Measurements from ENCODE around the gene USP54.
"Not testable (repeated sequence)": the region's sequence is repeated elsewhere in the genome, so short reads cannot be mapped to it uniquely, and the experiment has no call there.

Gene USP54

DNA sequence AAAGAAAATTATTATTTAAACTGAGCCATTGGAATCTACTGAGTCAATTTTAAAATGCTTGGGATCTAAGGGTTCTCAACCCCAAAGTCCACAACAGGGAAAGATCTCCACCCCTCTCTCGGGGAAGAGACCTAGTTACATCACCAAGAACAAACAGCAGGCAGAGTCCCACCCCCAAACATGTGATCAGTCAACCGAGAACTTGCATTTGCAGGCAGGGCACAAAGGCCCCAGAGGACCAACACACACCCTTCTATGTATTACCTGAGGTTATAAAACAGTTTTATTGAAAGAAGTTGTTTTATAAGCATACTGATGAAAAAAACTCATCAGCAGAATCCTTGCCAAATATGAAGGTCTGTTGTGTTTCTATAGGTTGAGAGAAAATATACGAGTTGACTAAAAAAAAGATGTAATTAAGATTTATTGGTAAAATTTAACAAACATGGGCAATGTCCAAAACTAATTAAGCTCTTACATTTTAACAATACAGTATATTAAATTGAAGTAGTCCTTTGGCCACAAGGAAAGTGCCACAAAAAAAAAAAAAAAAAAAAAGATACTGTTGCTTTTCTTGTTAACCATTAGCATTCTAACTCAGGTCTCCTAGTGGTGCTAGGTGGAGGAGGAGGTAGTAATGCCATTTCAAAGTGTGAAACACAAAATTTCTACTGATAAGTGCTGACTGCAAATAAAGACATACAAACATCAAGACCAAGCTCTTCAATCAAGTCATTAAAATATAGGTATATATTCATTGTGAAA lies 975 bp upstream of the USP54 start:
- Histone ChIP-seq H3K9me3 (ENCODE audit: control insufficient read depth, low read length) (no peaks in the 10 kb centered on the region), H3K27ac (ENCODE audit: insufficient read depth, low read length, poor library complexity, severe bottlenecking) (no peak overlapping the region), H3K27me3 (replicated peaks; ENCODE audit: control insufficient read depth, insufficient read depth, low read length, poor library complexity, severe bottlenecking) (no peaks in the 10 kb centered on the region), H3K4me1 (ENCODE audit: control insufficient read depth, insufficient read depth, low read length, poor library complexity, severe bottlenecking) (peaks cover 5% of the 10 kb centered on the region), H3K36me3 (ENCODE audit: control insufficient read depth, insufficient read depth, low read length) (no peaks in the 10 kb centered on the region), H3K4me3 (ENCODE audit: insufficient read depth, low read depth, low read length, poor library complexity, severe bottlenecking) (peak overlapping the region; percentile 2)
- no peak for DNase-seq

DNA sequence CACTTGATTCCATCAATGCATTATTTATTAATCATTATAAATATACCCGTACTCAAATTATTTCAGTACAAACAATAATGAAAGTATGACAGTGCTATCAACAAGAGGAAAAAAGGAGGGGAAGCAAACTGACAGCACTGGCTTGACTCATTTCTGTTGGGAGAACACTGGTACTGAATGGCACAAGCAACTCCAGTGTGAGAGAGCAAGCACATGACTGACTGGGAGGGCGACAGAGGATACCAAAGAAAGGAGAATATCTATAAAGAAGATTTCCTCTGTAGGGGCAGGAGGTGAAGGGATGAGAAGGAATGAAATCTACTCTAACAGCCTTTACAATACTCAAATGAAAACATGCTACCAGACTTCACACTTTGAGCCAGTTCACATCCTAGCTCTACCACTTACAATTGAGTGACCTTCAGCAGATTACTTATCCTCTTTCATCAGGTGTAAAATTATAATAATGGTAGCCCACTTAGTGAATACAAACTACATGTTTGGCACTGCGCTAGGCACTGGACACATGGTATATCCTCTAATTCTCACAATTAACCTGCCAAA lies 1.5 kb downstream of the USP54 start:
- DNase-seq, result no peak
- Histone ChIP-seq H3K4me3 (ENCODE audit: insufficient read depth, low read depth, low read length, poor library complexity, severe bottlenecking) (no peak overlapping the region), H3K9me3 (ENCODE audit: control insufficient read depth, low read length) (no peaks in the 10 kb centered on the region), H3K4me1 (ENCODE audit: control insufficient read depth, insufficient read depth, low read length, poor library complexity, severe bottlenecking) (peaks cover 5% of the 10 kb centered on the region), H3K27me3 (replicated peaks; ENCODE audit: control insufficient read depth, insufficient read depth, low read length, poor library complexity, severe bottlenecking) (no peaks in the 10 kb centered on the region), H3K36me3 (ENCODE audit: control insufficient read depth, insufficient read depth, low read length) (no peaks in the 10 kb centered on the region), H3K27ac (ENCODE audit: insufficient read depth, low read length, poor library complexity, severe bottlenecking) (no peak overlapping the region)

DNA sequence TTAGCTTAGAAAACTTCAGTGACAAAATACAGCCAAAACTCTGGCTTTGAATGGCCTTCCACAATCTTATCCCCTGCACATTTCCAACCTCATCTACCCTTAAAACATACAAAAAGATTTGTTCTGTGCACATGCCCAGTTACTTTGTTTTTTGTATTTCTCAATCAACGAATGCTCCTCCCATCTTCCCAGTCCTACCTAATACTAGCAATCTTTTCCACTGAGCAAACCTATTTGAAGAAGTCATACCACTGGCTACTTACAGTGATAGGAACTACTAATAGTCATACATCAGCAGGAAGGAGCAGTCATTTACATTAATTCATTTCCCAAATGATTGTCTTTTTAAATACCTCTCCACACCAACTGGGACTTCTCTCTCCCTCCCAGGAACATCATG lies 2.5 kb downstream of the USP54 start:
- Histone ChIP-seq H3K4me1 (ENCODE audit: control insufficient read depth, insufficient read depth, low read length, poor library complexity, severe bottlenecking) (peaks cover 5% of the 10 kb centered on the region), H3K36me3 (ENCODE audit: control insufficient read depth, insufficient read depth, low read length) (no peaks in the 10 kb centered on the region), H3K27me3 (replicated peaks; ENCODE audit: control insufficient read depth, insufficient read depth, low read length, poor library complexity, severe bottlenecking) (no peaks in the 10 kb centered on the region), H3K27ac (ENCODE audit: insufficient read depth, low read length, poor library complexity, severe bottlenecking) (no peak overlapping the region), H3K9me3 (ENCODE audit: control insufficient read depth, low read length) (no peaks in the 10 kb centered on the region), H3K4me3 (ENCODE audit: insufficient read depth, low read depth, low read length, poor library complexity, severe bottlenecking) (no peak overlapping the region)
- DNase-seq, result no peak

DNA sequence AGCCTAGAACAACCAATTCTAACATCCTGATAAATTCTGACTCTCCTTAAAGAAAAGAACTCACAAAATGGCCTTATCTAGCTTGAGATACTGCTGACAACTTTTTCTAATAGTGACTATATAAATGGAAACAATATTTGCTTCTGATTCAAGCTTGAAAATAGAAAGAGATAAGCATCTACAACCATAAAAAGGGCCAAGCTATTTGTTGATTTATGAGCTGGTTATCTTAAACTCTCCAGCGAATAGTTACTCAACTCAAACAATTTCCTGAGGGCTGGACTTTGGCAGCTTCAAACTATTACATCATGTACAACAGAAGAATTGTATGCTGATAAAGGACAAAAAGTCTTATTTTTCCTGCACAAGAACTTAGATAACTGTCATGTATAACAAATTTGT lies 4.6 kb downstream of the USP54 start:
- Histone ChIP-seq H3K36me3 (ENCODE audit: control insufficient read depth, insufficient read depth, low read length) (no peaks in the 10 kb centered on the region), H3K27me3 (replicated peaks; ENCODE audit: control insufficient read depth, insufficient read depth, low read length, poor library complexity, severe bottlenecking) (no peaks in the 10 kb centered on the region), H3K4me1 (ENCODE audit: control insufficient read depth, insufficient read depth, low read length, poor library complexity, severe bottlenecking) (no peaks in the 10 kb centered on the region), H3K4me3 (ENCODE audit: insufficient read depth, low read depth, low read length, poor library complexity, severe bottlenecking) (no peak overlapping the region), H3K27ac (ENCODE audit: insufficient read depth, low read length, poor library complexity, severe bottlenecking) (no peak overlapping the region), H3K9me3 (ENCODE audit: control insufficient read depth, low read length) (no peaks in the 10 kb centered on the region)
- DNase-seq, result no peak

DNA sequence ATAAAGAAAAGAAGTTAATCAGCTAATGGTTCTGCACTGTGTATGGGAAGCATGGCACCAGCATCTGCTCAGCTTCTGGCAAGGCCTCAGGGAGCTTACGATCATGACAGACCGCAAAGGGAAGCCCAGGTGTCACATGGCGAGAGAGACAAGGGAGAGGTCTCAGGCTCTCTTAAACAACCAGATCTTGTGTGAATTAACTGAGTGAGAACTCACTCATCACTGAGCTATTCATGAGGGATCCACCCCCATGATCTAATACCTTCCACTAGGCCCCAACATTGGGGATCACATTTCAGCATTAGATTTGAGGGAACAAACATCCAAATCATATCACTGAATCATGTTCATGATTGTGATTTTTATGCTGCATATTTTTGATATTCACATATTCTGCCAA lies 5.8 kb downstream of the USP54 start:
- Histone ChIP-seq H3K4me1 (ENCODE audit: control insufficient read depth, insufficient read depth, low read length, poor library complexity, severe bottlenecking) (no peaks in the 10 kb centered on the region), H3K4me3 (ENCODE audit: insufficient read depth, low read depth, low read length, poor library complexity, severe bottlenecking) (no peak overlapping the region), H3K27me3 (replicated peaks; ENCODE audit: control insufficient read depth, insufficient read depth, low read length, poor library complexity, severe bottlenecking) (no peaks in the 10 kb centered on the region), H3K36me3 (ENCODE audit: control insufficient read depth, insufficient read depth, low read length) (no peaks in the 10 kb centered on the region), H3K9me3 (ENCODE audit: control insufficient read depth, low read length) (no peaks in the 10 kb centered on the region), H3K27ac (ENCODE audit: insufficient read depth, low read length, poor library complexity, severe bottlenecking) (no peak overlapping the region)
- no peak for DNase-seq

DNA sequence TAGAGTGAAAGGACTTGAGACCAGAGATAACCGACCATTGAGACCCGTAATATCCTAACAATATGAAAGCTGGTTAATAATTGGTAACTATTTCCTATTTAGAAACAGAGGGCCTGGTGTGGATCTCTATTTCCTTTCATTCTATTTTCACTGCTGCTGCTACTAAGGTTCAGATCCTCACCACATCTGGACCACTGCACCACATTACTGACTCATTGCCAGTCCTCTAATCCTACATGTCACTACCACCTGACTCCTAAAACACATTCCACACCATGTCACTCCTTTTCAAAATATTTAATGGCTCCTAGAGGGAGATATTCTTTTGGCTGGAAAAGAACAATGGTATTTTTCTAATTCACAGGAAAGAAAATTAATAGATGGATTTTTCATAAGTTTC lies 6.4 kb downstream of the USP54 start:
- Histone ChIP-seq H3K27ac (ENCODE audit: insufficient read depth, low read length, poor library complexity, severe bottlenecking) (no peak overlapping the region), H3K27me3 (replicated peaks; ENCODE audit: control insufficient read depth, insufficient read depth, low read length, poor library complexity, severe bottlenecking) (no peaks in the 10 kb centered on the region), H3K4me1 (ENCODE audit: control insufficient read depth, insufficient read depth, low read length, poor library complexity, severe bottlenecking) (no peaks in the 10 kb centered on the region), H3K9me3 (ENCODE audit: control insufficient read depth, low read length) (no peaks in the 10 kb centered on the region), H3K4me3 (ENCODE audit: insufficient read depth, low read depth, low read length, poor library complexity, severe bottlenecking) (no peak overlapping the region), H3K36me3 (ENCODE audit: control insufficient read depth, insufficient read depth, low read length) (no peaks in the 10 kb centered on the region)
- DNase-seq, result no peak

DNA sequence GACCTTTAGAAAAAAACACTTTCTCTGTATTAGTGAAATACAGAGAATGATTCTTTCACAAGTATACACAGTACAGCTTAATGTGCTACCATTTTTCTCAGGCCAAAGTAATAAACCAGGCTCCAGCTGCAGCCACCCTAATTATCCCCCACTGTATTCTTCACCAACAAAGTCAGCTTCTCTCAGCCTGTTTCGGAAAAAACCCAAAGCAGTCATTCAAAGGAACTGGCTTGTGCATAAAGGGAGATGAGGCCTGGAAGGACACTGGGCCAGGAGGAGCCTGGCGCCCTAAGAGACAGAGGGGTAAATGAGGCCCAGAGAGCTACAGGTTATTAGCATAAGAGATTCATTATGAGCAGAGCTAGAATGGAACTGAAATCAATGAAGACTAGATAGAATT lies 9.2 kb downstream of the USP54 start:
- no peak for DNase-seq
- H3K27ac ChIP-seq (ENCODE audit: insufficient read depth, low read length, poor library complexity, severe bottlenecking), result no peak overlapping the region

DNA sequence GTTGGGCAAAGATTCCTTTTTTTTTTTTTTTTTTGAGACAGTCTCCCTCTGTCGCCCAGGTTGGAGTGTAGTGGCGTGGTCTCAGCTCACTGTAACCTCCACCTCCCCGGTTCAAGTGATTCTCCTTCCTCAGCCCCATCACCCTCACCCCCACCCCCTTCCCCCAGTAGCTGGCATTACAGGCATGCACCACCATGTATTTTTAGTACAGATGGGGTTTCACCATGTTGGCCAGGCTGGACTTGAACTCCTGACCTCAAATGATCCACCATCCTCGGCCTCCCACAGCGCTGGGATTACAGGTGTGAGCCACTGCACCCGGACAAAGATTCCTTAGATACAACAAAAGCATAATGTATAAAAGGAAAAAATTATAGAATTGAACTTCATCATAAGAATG lies 12.2 kb downstream of the USP54 start:
- not testable (repeated sequence) for DNase-seq; H3K9me3 ChIP-seq (ENCODE audit: control insufficient read depth, low read length); H3K4me3 ChIP-seq (ENCODE audit: insufficient read depth, low read depth, low read length, poor library complexity, severe bottlenecking); H3K27me3 ChIP-seq (replicated peaks; ENCODE audit: control insufficient read depth, insufficient read depth, low read length, poor library complexity, severe bottlenecking); H3K36me3 ChIP-seq (ENCODE audit: control insufficient read depth, insufficient read depth, low read length); H3K4me1 ChIP-seq (ENCODE audit: control insufficient read depth, insufficient read depth, low read length, poor library complexity, severe bottlenecking); H3K27ac ChIP-seq (ENCODE audit: insufficient read depth, low read length, poor library complexity, severe bottlenecking)

More for the DNA sequence above, 9.2 kb downstream of the USP54 start:
- no peaks in the 10 kb centered on the region for H3K9me3 ChIP-seq (ENCODE audit: control insufficient read depth, low read length)
- H3K4me1 ChIP-seq (ENCODE audit: control insufficient read depth, insufficient read depth, low read length, poor library complexity, severe bottlenecking), result no peaks in the 10 kb centered on the region
- H3K36me3 ChIP-seq (ENCODE audit: control insufficient read depth, insufficient read depth, low read length), result no peaks in the 10 kb centered on the region
- no peak overlapping the region for H3K4me3 ChIP-seq (ENCODE audit: insufficient read depth, low read depth, low read length, poor library complexity, severe bottlenecking)
- H3K27me3 ChIP-seq (replicated peaks; ENCODE audit: control insufficient read depth, insufficient read depth, low read length, poor library complexity, severe bottlenecking), result no peaks in the 10 kb centered on the region

DNA sequence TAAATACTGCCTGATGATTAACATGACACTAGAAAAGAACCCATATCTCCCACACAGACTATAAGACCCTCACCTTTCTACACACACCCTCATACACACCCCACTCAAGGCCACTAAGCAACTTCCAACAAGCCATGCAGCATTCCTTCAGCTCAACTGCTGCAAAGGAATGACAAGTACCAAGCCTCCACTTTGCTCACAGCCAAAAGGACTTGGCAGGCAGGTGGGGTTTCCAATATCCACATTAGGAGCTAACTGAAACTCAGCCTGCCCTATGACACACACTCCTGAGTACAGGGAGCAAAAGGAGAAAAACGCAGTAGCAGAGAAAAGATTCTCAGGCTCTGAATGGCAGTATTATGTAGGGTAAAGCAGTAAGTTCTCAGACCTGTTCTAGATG lies 13.4 kb downstream of the USP54 start:
- no peaks in the 10 kb centered on the region for H3K9me3 ChIP-seq (ENCODE audit: control insufficient read depth, low read length)
- DNase-seq, result no peak
- no peaks in the 10 kb centered on the region for H3K4me1 ChIP-seq (ENCODE audit: control insufficient read depth, insufficient read depth, low read length, poor library complexity, severe bottlenecking)
- H3K27ac ChIP-seq (ENCODE audit: insufficient read depth, low read length, poor library complexity, severe bottlenecking), result no peak overlapping the region
- H3K36me3 ChIP-seq (ENCODE audit: control insufficient read depth, insufficient read depth, low read length), result no peaks in the 10 kb centered on the region
- no peaks in the 10 kb centered on the region for H3K27me3 ChIP-seq (replicated peaks; ENCODE audit: control insufficient read depth, insufficient read depth, low read length, poor library complexity, severe bottlenecking)
- no peak overlapping the region for H3K4me3 ChIP-seq (ENCODE audit: insufficient read depth, low read depth, low read length, poor library complexity, severe bottlenecking)

DNA sequence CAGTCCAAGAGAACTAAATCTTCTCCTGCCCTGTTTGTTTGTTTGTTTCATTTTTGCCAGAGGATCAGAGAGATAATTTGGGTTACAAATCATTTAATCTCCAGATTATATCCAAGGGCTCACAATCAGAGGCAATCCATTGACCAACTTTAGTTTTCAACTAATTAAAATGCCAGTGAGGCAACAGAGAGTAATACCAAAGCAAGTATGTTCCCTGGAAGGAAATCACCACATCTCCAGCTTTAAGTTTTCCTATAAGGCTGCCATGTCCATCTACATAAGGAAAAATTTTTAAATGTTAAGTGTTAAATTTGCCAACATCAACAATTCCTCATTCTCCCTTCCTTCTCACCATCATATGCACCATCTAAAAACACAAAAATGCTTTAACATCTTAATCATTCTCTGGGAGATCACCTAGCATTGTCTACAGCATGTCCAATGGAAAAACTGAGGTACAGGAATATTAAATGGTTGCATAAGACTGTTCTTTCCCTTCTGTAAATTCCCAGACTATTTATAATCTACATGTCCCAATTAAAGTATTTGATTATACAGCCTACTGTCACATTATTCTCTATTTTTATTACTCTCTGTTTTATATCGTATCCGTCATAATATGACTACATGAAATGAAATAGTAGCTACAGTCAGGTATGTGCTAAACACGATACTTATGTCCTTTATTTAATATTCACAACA lies 14.1 kb downstream of the USP54 start:
- Histone ChIP-seq H3K4me3 (ENCODE audit: insufficient read depth, low read depth, low read length, poor library complexity, severe bottlenecking) (no peak overlapping the region), H3K36me3 (ENCODE audit: control insufficient read depth, insufficient read depth, low read length) (no peaks in the 10 kb centered on the region), H3K9me3 (ENCODE audit: control insufficient read depth, low read length) (no peaks in the 10 kb centered on the region), H3K27me3 (replicated peaks; ENCODE audit: control insufficient read depth, insufficient read depth, low read length, poor library complexity, severe bottlenecking) (no peaks in the 10 kb centered on the region), H3K4me1 (ENCODE audit: control insufficient read depth, insufficient read depth, low read length, poor library complexity, severe bottlenecking) (no peaks in the 10 kb centered on the region), H3K27ac (ENCODE audit: insufficient read depth, low read length, poor library complexity, severe bottlenecking) (no peak overlapping the region)
- DNase-seq, result no peak

All from effector memory CD4-positive, alpha-beta T cell (primary cell).